Fibroblast of lung (primary cell): Measurements from ENCODE around the gene HOXC5. TPM values are rescaled to one million over a fixed set of nuclear protein-coding genes. Genes with fewer than 3 reads are reported as not detected.
A peak's percentile ranks its signal among the peaks of the same experiment; 100 is the strongest.

Source experiments
- DNase-seq, 2 donors: peaks; one replicate each; pipeline versions ENCODE4 v3.0.0 to v3.0.0-alpha.2; 2010; ENCODE audit warnings: low read depth in 2 of 2
- H2AFZ ChIP-seq: 2 replicates; pipeline ENCODE4 v1.5.1; 2012; ENCODE audit warnings: low read length, control low read depth, inconsistent platforms
- H3K27ac ChIP-seq: 2 replicates; pipeline ENCODE4 v1.5.1; 2011; ENCODE audit warnings: low read length, control low read depth; ENCODE audit not compliant: insufficient read depth
- H3K27me3 ChIP-seq: 2 replicates; pipeline ENCODE4 v1.5.1; 2011; ENCODE audit warnings: mild to moderate bottlenecking, low read length; ENCODE audit not compliant: control insufficient read depth, insufficient read depth
- H3K36me3 ChIP-seq: 2 replicates; pipeline ENCODE4 v1.5.1; 2011; ENCODE audit warnings: low read length; ENCODE audit not compliant: control insufficient read depth, insufficient read depth
- H3K4me1 ChIP-seq: 2 replicates; pipeline ENCODE4 v1.5.1; 2011; ENCODE audit warnings: low read length; ENCODE audit not compliant: control insufficient read depth, insufficient read depth; ENCODE audit errors: extremely low read depth
- H3K4me2 ChIP-seq: 2 replicates; pipeline ENCODE4 v1.5.1; 2011; ENCODE audit warnings: low read length, control low read depth; ENCODE audit not compliant: insufficient read depth; ENCODE audit errors: extremely low read depth
- H3K4me3 ChIP-seq, 4 experiments: fragments of 200-600 bp in 1 of 4; sonication (generic) in 1 of 4; replicated peaks in 1 of 4; 2 replicates each; pipeline ENCODE4 v1.5.1; 2011 to 2016; ENCODE audit warnings: low read length in 4 of 4, low read depth in 3 of 4, mild to moderate bottlenecking in 3 of 4, control low read depth in 2 of 4, inconsistent platforms in 1 of 4, mixed read lengths in 1 of 4; ENCODE audit not compliant: insufficient read depth in 1 of 4; ENCODE audit errors: control extremely low read depth in 1 of 4
- H3K79me2 ChIP-seq: 2 replicates; pipeline ENCODE4 v1.5.1; 2012; ENCODE audit warnings: mild to moderate bottlenecking, low read length, inconsistent platforms; ENCODE audit not compliant: control insufficient read depth, insufficient read depth
- H3K9ac ChIP-seq: 2 replicates; pipeline ENCODE4 v1.5.1; 2011; ENCODE audit warnings: mild to moderate bottlenecking, low read length, control low read depth; ENCODE audit not compliant: insufficient read depth
- H3K9me3 ChIP-seq: 2 replicates; pipeline ENCODE4 v1.5.1; 2012; ENCODE audit warnings: low read depth, low read length; ENCODE audit not compliant: control insufficient read depth, insufficient read depth
- H4K20me1 ChIP-seq: 2 replicates; pipeline ENCODE4 v1.5.1; 2011; ENCODE audit warnings: low read length; ENCODE audit not compliant: control insufficient read depth, insufficient read depth; ENCODE audit errors: extremely low read depth
- EZH2 ChIP-seq: IDR thresholded peaks from 2 replicates; pipeline ENCODE4 v1.5.1; 2012; ENCODE audit warnings: low read length, control low read depth, mild to moderate bottlenecking; ENCODE audit errors: missing control alignments
- polyA plus RNA-seq, 2 donors: library from polyadenylated mRNA; depleted of rRNA in 1 of 2; stranded (reverse) in 1 of 2; unstranded in 1 of 2; fragments of >200 nt; gene quantifications; 2 replicates each; pipeline ENCODE4 v1.2.1, GENCODE V29; 2011 to 2012; ENCODE audit warnings: missing spikeins in 1 of 2
- total RNA-seq: library from RNA; depleted of rRNA; stranded (reverse); fragments of >200 nt; gene quantifications from 2 replicates; pipeline ENCODE4 v1.2.1, GENCODE V29; 2014
- TF ChIP-seq, protein P1 (sequence below), 2 donors: IDR thresholded peaks in 1 of 2; conservative IDR thresholded peaks in 1 of 2; 1 replicate in 1 of 2; 2 replicates in 1 of 2; pipeline ENCODE4 v1.5.1; 2011 to 2012; ENCODE audit warnings: low read length in 2 of 2, control low read depth in 1 of 2, inconsistent platforms in 1 of 2, low read depth in 1 of 2, mild to moderate bottlenecking in 1 of 2

Gene HOXC5
- total and polyA plus RNA-seq, 2 donors (not counting 1 experiment from before 2014, with no cell fraction given), result under 0.01 to 0.07 TPM

DNA sequence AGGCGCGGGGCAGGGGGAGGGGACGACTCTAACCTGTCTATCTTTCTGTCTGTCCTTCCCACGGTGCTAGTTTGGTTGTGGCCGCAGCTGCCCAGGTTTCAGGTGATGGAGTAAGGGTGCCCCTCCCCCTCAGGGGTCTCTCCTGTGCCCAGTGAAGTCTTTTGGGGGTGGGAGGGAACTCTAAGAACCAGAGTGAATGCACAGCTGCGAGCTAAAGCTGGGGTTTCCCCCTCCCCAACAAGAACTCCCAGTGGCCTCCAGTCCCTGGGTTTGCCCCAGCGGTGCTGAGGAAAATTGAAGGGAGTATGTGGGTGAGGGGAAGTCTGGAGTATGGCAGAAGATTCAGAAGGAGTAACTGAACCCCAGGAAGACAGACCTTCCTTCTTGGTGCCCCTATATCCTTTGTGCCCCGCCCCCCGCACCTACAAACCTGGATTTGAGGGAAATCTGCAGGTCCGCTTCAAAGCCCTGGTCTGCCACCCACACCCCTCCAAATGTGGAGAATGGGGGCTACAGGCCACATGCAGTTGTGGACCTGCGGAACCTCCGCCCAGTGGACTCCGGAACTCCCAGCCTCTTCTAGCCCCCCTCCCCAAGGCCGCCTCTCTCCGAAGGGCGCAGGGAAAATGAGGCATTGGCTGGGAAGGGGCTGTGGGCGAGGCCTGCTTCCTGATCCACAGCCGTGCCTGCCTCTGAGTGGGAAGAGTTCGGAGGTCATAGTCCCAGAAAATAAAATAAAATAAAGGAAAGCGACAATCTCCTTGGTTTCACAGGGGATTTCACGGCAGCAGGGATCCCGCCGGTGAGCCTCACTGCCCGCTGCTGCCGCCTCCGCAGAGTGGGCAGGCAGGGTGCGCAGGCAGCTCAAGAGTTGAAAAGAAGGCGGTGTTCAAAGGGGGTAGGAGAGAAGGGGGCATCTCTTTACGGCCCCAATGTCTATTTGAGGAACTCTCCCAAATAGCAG is 36.3 kb upstream of the HOXC5 start:
- no peak overlapping the region for H3K9ac ChIP-seq
- no peaks in the 10 kb centered on the region for H3K9me3 ChIP-seq
- peak overlapping the region in 1 of 4 experiments; percentile 45 for H3K4me3 ChIP-seq
- H3K27me3 ChIP-seq, result peaks cover 88% of the 10 kb centered on the region
- DNase-seq, result no peak
- H3K79me2 ChIP-seq, result no peaks in the 10 kb centered on the region
- no peak overlapping the region for H3K4me2 ChIP-seq
- H4K20me1 ChIP-seq, result no peaks in the 10 kb centered on the region
- TF ChIP-seq EZH2, result no peak
- TF ChIP-seq, protein P1, sequence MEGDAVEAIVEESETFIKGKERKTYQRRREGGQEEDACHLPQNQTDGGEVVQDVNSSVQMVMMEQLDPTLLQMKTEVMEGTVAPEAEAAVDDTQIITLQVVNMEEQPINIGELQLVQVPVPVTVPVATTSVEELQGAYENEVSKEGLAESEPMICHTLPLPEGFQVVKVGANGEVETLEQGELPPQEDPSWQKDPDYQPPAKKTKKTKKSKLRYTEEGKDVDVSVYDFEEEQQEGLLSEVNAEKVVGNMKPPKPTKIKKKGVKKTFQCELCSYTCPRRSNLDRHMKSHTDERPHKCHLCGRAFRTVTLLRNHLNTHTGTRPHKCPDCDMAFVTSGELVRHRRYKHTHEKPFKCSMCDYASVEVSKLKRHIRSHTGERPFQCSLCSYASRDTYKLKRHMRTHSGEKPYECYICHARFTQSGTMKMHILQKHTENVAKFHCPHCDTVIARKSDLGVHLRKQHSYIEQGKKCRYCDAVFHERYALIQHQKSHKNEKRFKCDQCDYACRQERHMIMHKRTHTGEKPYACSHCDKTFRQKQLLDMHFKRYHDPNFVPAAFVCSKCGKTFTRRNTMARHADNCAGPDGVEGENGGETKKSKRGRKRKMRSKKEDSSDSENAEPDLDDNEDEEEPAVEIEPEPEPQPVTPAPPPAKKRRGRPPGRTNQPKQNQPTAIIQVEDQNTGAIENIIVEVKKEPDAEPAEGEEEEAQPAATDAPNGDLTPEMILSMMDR (conservative IDR thresholded peaks at IDR 0.05 in 1 of 2, IDR thresholded peaks at IDR 0.05 in 1 of 2; ENCODE audit: low read depth in 1 of 2, low read length in 2 of 2), result no peak
- H3K27ac ChIP-seq, result no peak overlapping the region
- H3K36me3 ChIP-seq, result no peaks in the 10 kb centered on the region
- H3K4me1 ChIP-seq, result no peaks in the 10 kb centered on the region
- no peak overlapping the region for H2AFZ ChIP-seq

- H3K79me2 ChIP-seq, result no peaks in the 10 kb centered on the region
These were observed 35.4 kb upstream of the HOXC5 start for GRCh38 chr12:53997204-53998109.

More at GRCh38 chr12:53997204-53998109, 35.4 kb upstream of the HOXC5 start:
- no peaks in the 10 kb centered on the region for H3K4me1 ChIP-seq
- no peak overlapping the region for H3K4me2 ChIP-seq
- no peaks in the 10 kb centered on the region for H4K20me1 ChIP-seq
- no peak overlapping the region for H3K4me3 ChIP-seq
- no peaks in the 10 kb centered on the region for H3K36me3 ChIP-seq
- H3K9me3 ChIP-seq, result no peaks in the 10 kb centered on the region
- no peak overlapping the region for H3K27ac ChIP-seq
- no peak for DNase-seq
- H3K9ac ChIP-seq, result no peak overlapping the region
- H3K27me3 ChIP-seq, result peaks cover 83% of the 10 kb centered on the region
- H2AFZ ChIP-seq, result no peak overlapping the region
- peak; percentile 82 for TF ChIP-seq EZH2
- TF ChIP-seq, protein P1 (conservative IDR thresholded peaks at IDR 0.05 in 1 of 2, IDR thresholded peaks at IDR 0.05 in 1 of 2; ENCODE audit: low read depth in 1 of 2, low read length in 2 of 2), result no peak
